HG02938 (cell line): ENCODE data around the gene ATAD3C.
"Not testable (repeated sequence)": the region's sequence is repeated elsewhere in the genome, so short reads cannot be mapped to it uniquely, and the experiment has no call there.

Experiments
- ATAC-seq: cut with Tn5 transposase; IDR thresholded peaks from one replicate; pipeline ENCODE4 v1.9.1; 2021; ENCODE audit warnings: mild to moderate bottlenecking, moderate library complexity; ENCODE audit not compliant: unreplicated experiment

ATAD3C gene

DNA sequence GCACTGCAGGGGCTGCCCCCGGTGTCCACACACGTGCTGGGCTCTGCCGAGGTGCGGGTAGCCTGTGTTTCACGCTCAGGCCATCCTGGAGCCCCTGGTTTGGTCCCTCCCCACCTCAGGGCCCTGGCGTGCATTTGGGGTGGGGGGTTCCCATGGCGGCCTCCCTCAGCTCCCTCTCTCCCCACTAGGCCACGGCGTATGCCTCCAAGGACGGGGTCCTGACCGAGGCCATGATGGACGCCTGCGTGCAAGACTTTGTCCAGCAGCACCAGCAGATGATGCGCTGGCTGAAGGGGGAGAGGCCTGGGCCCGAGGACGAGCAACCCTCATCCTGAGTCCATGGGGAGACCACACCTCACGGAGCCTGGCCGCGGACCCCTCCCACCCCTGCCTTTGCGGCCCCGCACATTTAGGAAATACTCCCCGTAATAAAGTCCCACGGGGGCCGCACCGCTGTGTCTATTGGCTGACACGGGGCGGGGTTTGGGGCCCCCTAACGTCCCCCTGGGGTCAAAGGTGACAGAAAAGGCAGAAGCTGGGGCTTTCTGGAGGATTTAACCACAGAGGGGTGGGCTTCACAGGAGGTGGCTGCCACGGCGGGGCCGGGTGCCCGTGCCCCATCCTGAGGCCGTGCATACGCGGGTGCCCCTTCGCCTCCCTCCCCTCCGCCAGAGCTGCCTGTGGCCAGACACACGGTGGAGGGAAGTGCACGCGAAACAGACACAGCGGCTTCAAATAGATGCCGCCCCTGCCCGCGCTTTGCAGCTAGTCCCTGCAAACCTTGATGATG, 18.9 kb downstream of the ATAD3C start:
- not testable (repeated sequence) for ATAC-seq

- ATAC-seq, result no peak
Observed at GRCh38 chr1:1470626-1471388, 21.3 kb downstream of the ATAD3C start.

DNA sequence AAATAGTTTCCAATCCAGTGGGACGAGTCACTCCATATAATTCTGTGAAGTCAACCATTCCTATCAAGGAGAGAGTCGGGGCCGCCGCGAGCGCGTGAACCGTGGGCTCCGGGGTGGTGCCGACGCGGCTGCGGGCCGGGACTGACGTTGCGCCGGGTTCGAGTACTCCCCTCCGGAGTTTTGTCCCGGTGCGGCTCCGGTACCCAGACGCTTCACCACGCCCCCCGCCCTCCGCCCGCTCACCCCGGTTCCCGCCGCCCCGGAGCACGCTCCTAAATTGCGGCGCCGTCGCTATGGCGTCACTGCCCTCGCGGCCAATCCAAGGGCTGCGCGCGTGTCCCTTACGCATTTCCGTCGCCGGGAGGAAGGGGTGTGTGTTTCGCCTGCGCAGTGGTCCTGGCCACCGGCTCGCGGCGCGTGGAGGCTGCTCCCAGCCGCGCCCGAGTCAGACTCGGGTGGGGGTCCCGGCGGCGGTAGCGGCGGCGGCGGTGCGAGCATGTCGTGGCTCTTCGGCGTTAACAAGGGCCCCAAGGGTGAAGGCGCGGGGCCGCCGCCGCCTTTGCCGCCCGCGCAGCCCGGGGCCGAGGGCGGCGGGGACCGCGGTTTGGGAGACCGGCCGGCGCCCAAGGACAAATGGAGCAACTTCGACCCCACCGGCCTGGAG, 22.0 kb downstream of the ATAD3C start, which contains the start of gene ATAD3B:
Gene ATAD3B, plus strand, starts transcription at position 377 of the 664 bp plus-strand sequence. Its CDS starts 120 bp downstream, at position 497.
- ATAC-seq, result peak; percentile 82

GRCh38 chr1:1472053-1472876, 22.8 kb downstream of the ATAD3C start:
- peak; percentile 26 for ATAC-seq

GRCh38 chr1:1476011-1476410, 26.5 kb downstream of the ATAD3C start:
- not testable (repeated sequence) for ATAC-seq

GRCh38 chr1:1477206-1477605, 27.7 kb downstream of the ATAD3C start:
- no peak for ATAC-seq

DNA sequence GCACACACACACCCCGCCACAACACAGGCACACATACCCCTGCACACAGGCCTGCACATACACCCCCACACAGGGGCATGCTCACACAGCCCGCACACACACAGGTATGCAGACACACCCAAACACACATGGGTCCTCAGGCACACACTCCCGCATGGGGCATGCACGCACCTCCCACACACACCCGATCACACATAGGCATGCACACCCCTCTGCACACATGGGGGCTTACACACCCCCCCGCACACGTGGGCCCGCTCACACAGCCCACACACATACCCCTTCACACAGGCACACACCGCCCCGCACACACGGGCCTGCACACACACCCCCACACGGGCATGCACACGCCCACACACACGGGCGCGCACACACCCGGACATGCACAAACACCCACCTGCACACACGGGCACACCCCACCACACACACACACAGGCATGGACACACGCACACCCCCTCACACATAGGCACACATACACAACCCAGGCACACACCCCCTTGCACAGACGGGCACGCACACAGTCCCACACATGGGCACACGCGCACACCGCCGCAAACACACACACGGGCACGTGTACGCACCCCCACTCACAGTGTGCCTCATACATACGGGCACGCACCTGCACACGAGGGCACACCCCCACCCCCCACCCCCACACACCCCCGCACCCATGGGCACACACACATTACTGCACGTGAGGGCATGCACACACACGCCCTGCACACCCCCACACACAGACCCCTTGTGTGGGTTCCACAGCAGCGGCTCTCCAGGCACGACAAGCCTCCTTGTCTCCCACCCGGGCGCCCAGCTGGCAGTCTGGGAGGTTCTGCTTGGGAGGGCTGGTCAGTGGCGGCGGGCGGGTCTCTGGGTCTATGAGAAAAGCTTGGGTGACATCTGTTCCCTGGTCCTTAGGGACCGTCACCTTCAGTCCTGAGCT, 30.3 kb downstream of the ATAD3C start:
- ATAC-seq, result no peak

- not testable (repeated sequence) for ATAC-seq
Observed at GRCh38 chr1:1480488-1480867, 31.0 kb downstream of the ATAD3C start.

DNA sequence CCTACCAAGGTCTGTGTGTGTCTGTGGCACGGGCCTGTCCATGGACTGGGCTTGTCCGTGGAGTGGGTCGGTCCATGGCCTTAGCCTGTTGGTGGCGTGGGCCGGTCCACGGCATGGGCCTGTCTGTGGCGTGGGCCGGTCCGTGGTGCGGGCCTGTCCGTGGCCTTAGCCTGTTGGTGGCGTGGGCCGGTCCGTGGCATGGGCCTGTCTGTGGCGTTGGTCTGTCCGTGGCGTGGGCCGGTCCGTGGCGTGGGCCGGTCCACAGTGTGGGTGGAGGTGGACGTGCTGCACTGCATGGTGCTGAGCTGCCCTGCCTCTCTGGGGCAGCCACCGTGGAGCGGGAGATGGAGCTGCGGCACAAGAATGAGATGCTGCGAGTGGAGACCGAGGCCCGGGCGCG, 32.3 kb downstream of the ATAD3C start:
- not testable (repeated sequence) for ATAC-seq

DNA sequence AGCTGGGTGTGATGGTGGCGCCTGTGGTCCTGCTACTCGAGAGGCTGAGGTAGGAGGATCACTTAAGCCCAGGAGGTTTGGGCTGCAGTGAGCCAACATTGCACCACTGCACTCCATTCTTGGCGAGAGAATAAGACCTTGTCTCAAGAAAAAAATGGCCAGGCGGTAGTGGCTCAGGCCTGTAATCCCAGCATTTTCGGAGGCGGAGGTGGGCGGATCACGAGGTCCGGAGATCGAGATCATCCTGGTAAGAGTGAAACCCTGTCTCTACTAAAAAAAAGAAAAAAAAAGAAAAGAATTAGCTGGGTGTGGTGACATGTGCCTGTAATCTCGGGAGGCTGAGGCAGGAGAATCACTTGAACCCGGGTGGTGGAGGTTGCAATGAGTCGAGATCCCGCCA, 33.4 kb downstream of the ATAD3C start:
- ATAC-seq, result no peak

GRCh38 chr1:1483714-1484113, 34.2 kb downstream of the ATAD3C start:
- ATAC-seq, result no peak

- not testable (repeated sequence) for ATAC-seq
Observed at GRCh38 chr1:1484976-1485750, 35.7 kb downstream of the ATAD3C start.

- ATAC-seq, result not testable (repeated sequence)
Observed at GRCh38 chr1:1485755-1486317, 36.3 kb downstream of the ATAD3C start.

DNA sequence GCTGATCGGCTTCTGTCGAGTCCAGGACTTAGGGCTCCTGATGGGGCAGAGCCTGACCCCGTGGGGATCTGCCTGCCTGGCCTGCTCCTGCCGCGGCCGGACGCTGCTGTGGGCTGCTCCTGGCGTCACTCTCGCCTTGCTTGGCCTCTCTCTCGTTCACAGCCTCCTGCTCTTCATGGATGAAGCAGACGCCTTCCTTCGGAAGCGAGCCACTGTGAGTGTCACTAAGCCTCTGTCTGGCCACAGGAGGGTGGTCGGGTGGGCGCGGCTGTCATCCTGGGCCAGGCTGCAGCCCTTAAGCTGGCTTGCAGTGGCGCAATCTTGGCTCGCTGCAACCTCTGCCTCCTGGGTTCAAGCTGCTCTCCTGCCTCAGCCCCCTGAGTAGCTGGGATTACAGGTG, 38.2 kb downstream of the ATAD3C start:
- ATAC-seq, result no peak

- ATAC-seq, result no peak
Observed at GRCh38 chr1:1489231-1489630, 39.7 kb downstream of the ATAD3C start.

DNA sequence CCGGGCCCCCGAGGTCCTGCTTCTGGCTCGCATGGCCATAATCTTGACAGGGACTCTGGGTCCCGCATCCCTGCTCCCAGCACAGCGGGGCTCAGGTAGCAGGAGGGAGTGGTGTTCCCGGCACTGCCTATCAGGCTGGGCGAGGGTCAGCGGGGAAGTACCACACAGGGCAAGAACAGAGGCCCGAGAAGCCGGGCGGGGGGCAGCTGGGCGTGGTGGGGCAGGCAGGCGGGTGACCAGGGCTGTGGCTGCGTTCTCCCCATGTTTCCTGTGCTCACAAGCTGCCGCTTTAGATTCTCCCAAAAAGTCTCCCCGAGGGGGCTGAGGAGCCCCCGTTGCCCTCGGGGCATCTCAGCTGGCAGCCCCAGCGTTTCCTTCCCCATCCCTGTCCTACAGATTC, 40.4 kb downstream of the ATAD3C start:
- ATAC-seq, result no peak

GRCh38 chr1:1490633-1491230, 41.2 kb downstream of the ATAD3C start:
- no peak for ATAC-seq

- no peak for ATAC-seq
Observed at GRCh38 chr1:1491601-1492000, 42.1 kb downstream of the ATAD3C start.
